Stimulated activated CD8-positive, alpha-beta memory T cell treated with anti-CD3 and anti-CD28 coated beads, Interleukin-7, amount 100 ng/mL, for 48 hours (primary cell): ENCODE data around the gene GBP1.
"Not testable (repeated sequence)": the region's sequence is repeated elsewhere in the genome, so short reads cannot be mapped to it uniquely, and the experiment has no call there.

Experiments
- DNase-seq, 2 donors: peaks; one replicate each; pipeline ENCODE4 v3.0.0-alpha.2; 2020; ENCODE audit warnings: low read depth in 1 of 2; ENCODE audit errors: extremely low read depth in 1 of 2

The GBP1 gene

GRCh38 chr1:89022167-89022959 lies 42.6 kb downstream of the GBP1 start, which contains the start of gene GBP3:
TSS of gene GBP3 (minus strand) at chr1:89022866. CDS start at chr1:89020721, 2,145 bp downstream.
- DNase-seq, result no peak

GRCh38 chr1:89018318-89018717 lies 46.7 kb downstream of the GBP1 start:
- not testable (repeated sequence) for DNase-seq

- DNase-seq, result no peak
Observed at GRCh38 chr1:89008511-89008910, 56.5 kb downstream of the GBP1 start.

GRCh38 chr1:89005286-89006151 lies 59.5 kb downstream of the GBP1 start:
- no peak for DNase-seq
